ENCODE measurements around the gene MTHFD1. TPM values are rescaled to one million over a fixed set of nuclear protein-coding genes. Genes with fewer than 3 reads are reported as not detected.

Gene MTHFD1
- total RNA-seq, 1 donor, result 28.2 TPM

GRCh38 chr14:64506721-64507120 lies 118.6 kb downstream of the MTHFD1 start:
- Histone ChIP-seq H3K4me2 (ENCODE audit: insufficient read depth, low read length) (peak overlapping the region; percentile 97), H3K4me1 (ENCODE audit: insufficient read depth, low read length) (peaks cover 42% of the 10 kb centered on the region), H2AFZ (ENCODE audit: low read length) (no peak overlapping the region), H4K20me1 (ENCODE audit: insufficient read depth, low read length) (peaks cover 59% of the 10 kb centered on the region), H3K36me3 (ENCODE audit: insufficient read depth, low read length) (peaks cover 4% of the 10 kb centered on the region), H3K27ac (ENCODE audit: low read depth, low read length) (peak overlapping the region; percentile 55), H3K4me3 (ENCODE audit: insufficient read depth, low read length) (peak overlapping the region; percentile 88), H3K27me3 (ENCODE audit: insufficient read depth, low read length) (no peaks in the 10 kb centered on the region), H3K9me3 (ENCODE audit: low read depth, low read length) (no peaks in the 10 kb centered on the region), H3K79me2 (ENCODE audit: insufficient read depth, low read length) (peaks cover 83% of the 10 kb centered on the region)
- TF ChIP-seq CTCF (IDR thresholded peaks at IDR 0.05; ENCODE audit: extremely low read depth, low read depth, low read length), result no peak
- peak; percentile 69 for DNase-seq (ENCODE audit: insufficient read length, low spot score, missing footprints)

- no peak overlapping the region for H2AFZ ChIP-seq (ENCODE audit: low read length)
- TF ChIP-seq CTCF (IDR thresholded peaks at IDR 0.05; ENCODE audit: extremely low read depth, low read depth, low read length), result no peak
- no peaks in the 10 kb centered on the region for H3K27me3 ChIP-seq (ENCODE audit: insufficient read depth, low read length)
- peaks cover 7% of the 10 kb centered on the region for H3K36me3 ChIP-seq (ENCODE audit: insufficient read depth, low read length)
- DNase-seq (ENCODE audit: insufficient read length, low spot score, missing footprints), result peak; percentile 65
- H3K4me1 ChIP-seq (ENCODE audit: insufficient read depth, low read length), result peaks cover 34% of the 10 kb centered on the region
- H3K9me3 ChIP-seq (ENCODE audit: low read depth, low read length), result no peaks in the 10 kb centered on the region
- H3K79me2 ChIP-seq (ENCODE audit: insufficient read depth, low read length), result peaks cover 84% of the 10 kb centered on the region
- peak overlapping the region; percentile 97 for H3K4me2 ChIP-seq (ENCODE audit: insufficient read depth, low read length)
- H3K27ac ChIP-seq (ENCODE audit: low read depth, low read length), result peak overlapping the region; percentile 55
- peaks cover 67% of the 10 kb centered on the region for H4K20me1 ChIP-seq (ENCODE audit: insufficient read depth, low read length)
- peak overlapping the region; percentile 88 for H3K4me3 ChIP-seq (ENCODE audit: insufficient read depth, low read length)
These were observed 119.4 kb downstream of the MTHFD1 start for GRCh38 chr14:64507376-64508156.

- Histone ChIP-seq H2AFZ (ENCODE audit: low read length) (no peak overlapping the region), H3K4me1 (ENCODE audit: insufficient read depth, low read length) (peaks cover 30% of the 10 kb centered on the region), H3K36me3 (ENCODE audit: insufficient read depth, low read length) (peaks cover 7% of the 10 kb centered on the region), H3K27me3 (ENCODE audit: insufficient read depth, low read length) (no peaks in the 10 kb centered on the region), H3K4me2 (ENCODE audit: insufficient read depth, low read length) (no peak overlapping the region), H3K9me3 (ENCODE audit: low read depth, low read length) (no peaks in the 10 kb centered on the region), H3K79me2 (ENCODE audit: insufficient read depth, low read length) (peaks cover 84% of the 10 kb centered on the region), H3K4me3 (ENCODE audit: insufficient read depth, low read length) (no peak overlapping the region), H3K27ac (ENCODE audit: low read depth, low read length) (no peak overlapping the region), H4K20me1 (ENCODE audit: insufficient read depth, low read length) (peaks cover 75% of the 10 kb centered on the region)
- DNase-seq (ENCODE audit: insufficient read length, low spot score, missing footprints), result no peak
- no peak for TF ChIP-seq CTCF (IDR thresholded peaks at IDR 0.05; ENCODE audit: extremely low read depth, low read depth, low read length)
These were observed 120.1 kb downstream of the MTHFD1 start for GRCh38 chr14:64508215-64508776.

- H3K9me3 ChIP-seq (ENCODE audit: low read depth, low read length), result no peaks in the 10 kb centered on the region
- H3K79me2 ChIP-seq (ENCODE audit: insufficient read depth, low read length), result peaks cover 92% of the 10 kb centered on the region
- no peaks in the 10 kb centered on the region for H3K27me3 ChIP-seq (ENCODE audit: insufficient read depth, low read length)
- peaks cover 7% of the 10 kb centered on the region for H3K36me3 ChIP-seq (ENCODE audit: insufficient read depth, low read length)
- H3K4me1 ChIP-seq (ENCODE audit: insufficient read depth, low read length), result peaks cover 32% of the 10 kb centered on the region
- no peak overlapping the region for H3K4me3 ChIP-seq (ENCODE audit: insufficient read depth, low read length)
- no peak overlapping the region for H3K27ac ChIP-seq (ENCODE audit: low read depth, low read length)
- no peak for DNase-seq (ENCODE audit: insufficient read length, low spot score, missing footprints)
- H2AFZ ChIP-seq (ENCODE audit: low read length), result no peak overlapping the region
- TF ChIP-seq CTCF (IDR thresholded peaks at IDR 0.05; ENCODE audit: extremely low read depth, low read depth, low read length), result no peak
- no peak overlapping the region for H3K4me2 ChIP-seq (ENCODE audit: insufficient read depth, low read length)
- H4K20me1 ChIP-seq (ENCODE audit: insufficient read depth, low read length), result peaks cover 80% of the 10 kb centered on the region
These were observed 120.9 kb downstream of the MTHFD1 start for GRCh38 chr14:64509036-64509435.
